ENCODE data around the gene BGLAP. TPM values are rescaled to one million over a fixed set of nuclear protein-coding genes. Genes with fewer than 3 reads are reported as not detected.
A peak's percentile ranks its signal among the peaks of the same experiment; 100 is the strongest.

Gene BGLAP
- total RNA-seq, 1 donor from 2014 or later = 3.1 TPM

DNA sequence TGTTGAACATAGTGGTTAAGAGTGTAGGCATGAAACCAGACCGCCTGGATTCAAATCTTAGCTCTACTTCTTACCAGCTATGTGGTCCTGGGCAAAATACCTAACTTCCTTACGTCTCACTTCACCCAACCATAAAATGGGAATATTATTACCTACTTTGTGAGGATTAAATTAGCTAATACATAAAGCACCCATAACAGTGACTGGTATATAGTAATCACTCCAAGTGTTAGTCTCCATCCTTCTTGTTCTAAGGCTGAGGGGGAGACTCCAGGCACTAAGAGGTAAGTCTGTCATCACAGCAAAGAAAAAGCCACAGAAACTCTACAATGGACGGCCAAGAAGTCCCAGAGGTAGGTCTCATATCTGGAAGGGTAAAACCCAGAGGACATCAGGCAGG, 37.9 kb downstream of the BGLAP start:
- Mint-ChIP-seq H3K4me1 (ENCODE audit: unreplicated experiment) (peaks cover 30% of the 10 kb centered on the region), H3K27me3 (no peaks in the 10 kb centered on the region), H3K4me3 (peak overlapping the region; percentile 68), H3K9me3 (no peaks in the 10 kb centered on the region), H3K36me3 (peaks cover 16% of the 10 kb centered on the region), H3K27ac (peak overlapping the region; percentile 10)
- TF ChIP-seq, protein P1, sequence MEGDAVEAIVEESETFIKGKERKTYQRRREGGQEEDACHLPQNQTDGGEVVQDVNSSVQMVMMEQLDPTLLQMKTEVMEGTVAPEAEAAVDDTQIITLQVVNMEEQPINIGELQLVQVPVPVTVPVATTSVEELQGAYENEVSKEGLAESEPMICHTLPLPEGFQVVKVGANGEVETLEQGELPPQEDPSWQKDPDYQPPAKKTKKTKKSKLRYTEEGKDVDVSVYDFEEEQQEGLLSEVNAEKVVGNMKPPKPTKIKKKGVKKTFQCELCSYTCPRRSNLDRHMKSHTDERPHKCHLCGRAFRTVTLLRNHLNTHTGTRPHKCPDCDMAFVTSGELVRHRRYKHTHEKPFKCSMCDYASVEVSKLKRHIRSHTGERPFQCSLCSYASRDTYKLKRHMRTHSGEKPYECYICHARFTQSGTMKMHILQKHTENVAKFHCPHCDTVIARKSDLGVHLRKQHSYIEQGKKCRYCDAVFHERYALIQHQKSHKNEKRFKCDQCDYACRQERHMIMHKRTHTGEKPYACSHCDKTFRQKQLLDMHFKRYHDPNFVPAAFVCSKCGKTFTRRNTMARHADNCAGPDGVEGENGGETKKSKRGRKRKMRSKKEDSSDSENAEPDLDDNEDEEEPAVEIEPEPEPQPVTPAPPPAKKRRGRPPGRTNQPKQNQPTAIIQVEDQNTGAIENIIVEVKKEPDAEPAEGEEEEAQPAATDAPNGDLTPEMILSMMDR (conservative IDR thresholded peaks at IDR 0.05) = no peak
- no peak for DNase-seq (ENCODE audit: extremely low spot score, unreplicated experiment)

DNA sequence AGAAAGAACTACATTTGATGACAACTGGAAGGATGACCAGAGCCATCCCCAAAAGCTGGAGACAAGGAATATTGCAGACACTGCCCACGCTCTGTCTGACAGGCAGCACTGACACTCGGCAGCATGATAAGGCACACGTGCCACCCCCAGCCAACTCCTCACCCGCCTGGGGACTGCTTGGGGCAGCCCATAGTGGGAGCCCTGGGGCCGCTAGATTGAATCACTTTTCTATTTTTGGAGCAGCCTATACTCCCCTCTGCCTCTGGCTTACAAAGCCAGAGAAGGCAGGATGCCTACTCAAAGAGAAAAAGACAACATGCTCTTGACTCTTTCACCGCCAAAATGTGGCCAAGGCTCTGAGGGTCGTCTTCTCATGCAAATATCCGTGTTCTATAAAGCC, 39.3 kb downstream of the BGLAP start:
- H3K27ac Mint-ChIP-seq = peak overlapping the region; percentile 94
- TF ChIP-seq, protein P1 (conservative IDR thresholded peaks at IDR 0.05) = no peak
- H3K9me3 Mint-ChIP-seq = no peaks in the 10 kb centered on the region
- peak overlapping the region; percentile 93 for H3K4me3 Mint-ChIP-seq
- no peaks in the 10 kb centered on the region for H3K27me3 Mint-ChIP-seq
- peaks cover 30% of the 10 kb centered on the region for H3K4me1 Mint-ChIP-seq (ENCODE audit: unreplicated experiment)
- DNase-seq (ENCODE audit: extremely low spot score, unreplicated experiment) = no peak
- H3K36me3 Mint-ChIP-seq = peaks cover 16% of the 10 kb centered on the region

DNA sequence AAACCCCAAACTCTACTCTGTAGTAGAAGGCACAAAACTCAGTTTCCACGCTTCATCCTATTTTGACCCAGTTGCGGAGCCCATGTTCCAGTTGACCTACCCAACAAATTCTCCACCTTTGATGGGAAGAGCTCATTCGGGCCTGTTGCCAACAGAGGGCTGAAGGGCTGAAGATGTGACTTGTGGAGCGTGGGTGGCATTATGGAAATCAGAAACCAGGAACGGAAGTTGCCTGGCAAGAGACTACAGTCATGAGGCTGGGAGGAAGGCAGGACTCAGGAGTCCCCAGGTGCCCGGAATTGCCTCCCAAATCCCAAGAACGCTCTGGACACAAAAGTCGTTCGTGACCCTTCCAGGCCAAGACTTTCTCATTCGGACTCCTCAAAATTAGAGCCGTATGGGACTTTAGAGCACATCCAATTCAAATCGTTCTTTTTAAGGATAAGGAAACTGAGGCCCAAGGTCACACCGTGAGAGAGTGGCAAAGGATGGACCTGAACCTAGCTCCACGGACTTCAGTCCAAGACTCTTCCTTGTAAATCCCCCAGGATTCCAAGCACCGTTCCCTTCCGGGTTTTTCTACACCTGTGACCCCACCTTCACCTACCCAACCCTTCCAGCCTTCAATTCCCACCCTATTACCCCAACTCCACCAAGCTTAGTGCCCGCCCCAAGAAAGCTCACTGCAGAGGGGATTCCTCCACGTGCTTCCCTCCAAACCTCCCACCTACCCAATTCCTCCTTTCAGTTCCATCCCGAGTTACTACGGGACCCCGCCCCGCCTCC, 39.9 kb downstream of the BGLAP start:
- no peak for DNase-seq (ENCODE audit: extremely low spot score, unreplicated experiment)
- H3K36me3 Mint-ChIP-seq = peaks cover 14% of the 10 kb centered on the region
- H3K4me1 Mint-ChIP-seq (ENCODE audit: unreplicated experiment) = peaks cover 30% of the 10 kb centered on the region
- TF ChIP-seq, protein P1 (conservative IDR thresholded peaks at IDR 0.05) = no peak
- peak overlapping the region; percentile 93 for H3K4me3 Mint-ChIP-seq
- H3K27me3 Mint-ChIP-seq = no peaks in the 10 kb centered on the region
- peak overlapping the region; percentile 94 for H3K27ac Mint-ChIP-seq
- no peaks in the 10 kb centered on the region for H3K9me3 Mint-ChIP-seq

DNA sequence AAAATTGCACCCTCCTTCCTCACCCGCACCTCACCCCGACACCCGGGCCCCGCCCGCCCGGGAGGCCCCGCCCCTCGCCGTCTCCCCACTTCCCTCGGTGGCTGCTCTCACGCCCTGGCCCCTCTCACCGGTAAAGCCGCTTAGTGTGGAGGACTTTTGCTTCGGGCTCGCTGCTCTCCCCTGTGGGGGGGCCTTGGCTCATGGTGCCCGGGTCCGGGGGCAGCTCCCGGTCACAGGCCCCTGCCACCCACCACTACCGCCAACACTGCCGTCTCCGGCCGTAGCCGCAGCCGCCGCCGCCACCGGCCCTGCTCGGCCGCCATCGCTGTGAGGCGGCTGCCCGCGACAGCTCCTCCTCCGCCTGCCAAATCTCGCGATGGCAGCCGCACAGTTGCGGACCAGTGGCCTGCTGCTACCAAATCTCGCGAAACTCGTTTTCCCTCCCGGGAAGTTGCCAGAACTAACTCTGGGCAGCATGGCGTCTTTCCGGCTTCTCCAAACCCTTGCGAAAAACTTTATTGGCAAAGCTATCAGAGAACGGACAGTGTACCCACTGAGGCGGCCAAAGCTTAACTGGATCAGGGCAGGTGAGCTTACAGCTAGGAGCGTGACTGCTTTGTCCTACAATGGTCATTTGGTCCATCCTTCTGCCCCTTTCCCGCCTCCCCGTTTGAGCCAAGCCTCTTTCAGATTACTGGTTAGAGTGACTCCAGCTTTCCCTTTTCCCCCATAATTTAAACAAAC, 40.7 kb downstream of the BGLAP start, which contains the start of gene SMG5:
Gene SMG5 (minus strand): TSS at position 347 of the 744 bp plus-strand sequence. CDS start 145 bp downstream, at position 202.
- peak within 1 kb of the TSS; percentile 93 for H3K4me3 Mint-ChIP-seq
- no peaks in the 10 kb centered on the region for H3K27me3 Mint-ChIP-seq
- TF ChIP-seq, protein P1 (conservative IDR thresholded peaks at IDR 0.05) = no peak
- H3K4me1 Mint-ChIP-seq (ENCODE audit: unreplicated experiment) = peaks cover 30% of the 10 kb centered on the region
- peak; percentile 96 for DNase-seq (ENCODE audit: extremely low spot score, unreplicated experiment)
- H3K27ac Mint-ChIP-seq = peak within 1 kb of the TSS; percentile 97
- no peaks in the 10 kb centered on the region for H3K9me3 Mint-ChIP-seq
- H3K36me3 Mint-ChIP-seq = peaks cover 12% of the 10 kb centered on the region

DNA sequence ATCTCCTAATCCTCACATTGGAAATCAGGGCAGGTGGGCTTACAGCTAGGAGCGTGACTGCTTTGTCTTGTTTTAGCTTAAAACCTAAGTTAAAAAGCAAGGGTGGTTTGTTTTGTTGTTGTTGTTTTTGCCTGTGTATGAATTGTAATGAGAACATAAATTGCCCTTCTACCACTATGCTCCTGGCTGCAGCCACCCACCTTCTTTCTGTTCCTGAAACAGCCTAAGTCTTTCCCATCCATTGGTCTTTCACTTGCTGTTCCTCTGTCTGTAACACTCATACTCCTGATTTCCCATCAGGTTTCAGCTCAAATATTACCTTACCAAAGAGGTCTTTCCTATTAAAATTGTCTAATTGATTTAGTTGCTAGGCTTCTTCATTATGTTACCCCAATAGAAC, 41.5 kb downstream of the BGLAP start:
- H3K4me1 Mint-ChIP-seq (ENCODE audit: unreplicated experiment) = peaks cover 30% of the 10 kb centered on the region
- H3K27me3 Mint-ChIP-seq = no peaks in the 10 kb centered on the region
- H3K9me3 Mint-ChIP-seq = no peaks in the 10 kb centered on the region
- TF ChIP-seq, protein P1 (conservative IDR thresholded peaks at IDR 0.05) = no peak
- no peak for DNase-seq (ENCODE audit: extremely low spot score, unreplicated experiment)
- H3K4me3 Mint-ChIP-seq = peak overlapping the region; percentile 93
- peak overlapping the region; percentile 97 for H3K27ac Mint-ChIP-seq
- H3K36me3 Mint-ChIP-seq = peaks cover 4% of the 10 kb centered on the region

Data from type B pancreatic cell (in vitro differentiated cells).